Endothelial cell of umbilical vein (primary cell): ENCODE data around the gene CLEC20A. TPM values are rescaled to one million over a fixed set of nuclear protein-coding genes. Genes with fewer than 3 reads are reported as not detected.

Experiments used
- BruUV-seq: library from RNA; stranded (reverse); fragments of 400-500 nt; replicated peaks from 2 replicates; lab custom pipeline; 2021; lab: Mats Ljungman, UMichigan
- CTCF ChIA-PET: fragments of 300-600, 350-600 bp; sonication (Branson Sonifier 250); formaldehyde crosslinking; loops from one replicate; lab custom pipeline; 2021; ENCODE audit warnings: antibody characterized with exemption, inconsistent platforms; lab: Charles Lee
- POLR2A ChIA-PET: fragments of 300-600, 350-600 bp; sonication (Branson Sonifier 250); formaldehyde crosslinking; loops from one replicate; lab custom pipeline; 2021; ENCODE audit warnings: antibody characterized with exemption, inconsistent platforms; lab: Charles Lee
- DNase-seq: peaks from one replicate; pipeline ENCODE4 v3.0.0-alpha.2; 2011; ENCODE audit warnings: low read depth, low spot score
- FAIRE-seq: peaks from 2 replicates; lab custom pipeline; 2011; peaks lifted over from hg19 to GRCh38; lab: Jason Lieb, UNC
- H2AFZ ChIP-seq: 2 replicates; pipeline ENCODE4 v1.6.0; 2012; ENCODE audit warnings: low read depth, low read length, control low read depth, inconsistent platforms
- H3K27ac ChIP-seq: 2 replicates; pipeline ENCODE4 v1.5.1; 2011; ENCODE audit warnings: low read depth, mild to moderate bottlenecking, control low read depth, low read length, moderate library complexity; ENCODE audit not compliant: insufficient read depth
- H3K27me3 ChIP-seq, 2 experiments: 2 replicates each; pipeline versions ENCODE4 v1.6.0 to v1.6.1; 2011; ENCODE audit warnings: low read length in 2 of 2, mixed read lengths in 1 of 2; ENCODE audit not compliant: control insufficient read depth in 2 of 2, insufficient read depth in 2 of 2
- H3K36me3 ChIP-seq, 2 experiments: 2 replicates in 1 of 2; 3 replicates in 1 of 2; pipeline ENCODE4 v1.5.1; 2011; ENCODE audit warnings: low read length in 2 of 2, mild to moderate bottlenecking in 1 of 2, moderate library complexity in 1 of 2; ENCODE audit not compliant: control insufficient read depth in 2 of 2, insufficient read depth in 2 of 2; ENCODE audit errors: extremely low read depth in 1 of 2
- H3K4me1 ChIP-seq: 3 replicates; pipeline ENCODE4 v1.5.1; 2011; ENCODE audit warnings: mild to moderate bottlenecking, low read length; ENCODE audit not compliant: control insufficient read depth, insufficient read depth; ENCODE audit errors: extremely low read depth
- H3K4me2 ChIP-seq: 2 replicates; pipeline ENCODE4 v1.6.1; 2011; ENCODE audit warnings: low read length, control low read depth, mixed read lengths; ENCODE audit not compliant: insufficient read depth
- H3K4me3 ChIP-seq, 3 experiments: fragments of 200-600 bp in 1 of 3; sonication (generic), shearing (Covaris generic) in 1 of 3; replicated peaks in 1 of 3; 2 replicates each; pipeline ENCODE4 v1.5.1; 2011 to 2016; ENCODE audit warnings: control low read depth in 3 of 3, low read length in 3 of 3, mild to moderate bottlenecking in 2 of 3, inconsistent platforms in 1 of 3, low read depth in 1 of 3, moderate library complexity in 1 of 3; ENCODE audit not compliant: insufficient read depth in 1 of 3
- H3K79me2 ChIP-seq: 2 replicates; pipeline ENCODE4 v1.6.0; 2012; ENCODE audit warnings: low read length, inconsistent platforms; ENCODE audit not compliant: control insufficient read depth, insufficient read depth
- H3K9ac ChIP-seq: replicated peaks from 2 replicates; pipeline ENCODE3; 2011; ENCODE audit warnings: low read length, control low read depth; ENCODE audit not compliant: insufficient read depth; ENCODE audit errors: extremely low read depth
- H3K9me1 ChIP-seq: replicated peaks from 3 replicates; pipeline ENCODE4 v1.6.0; 2011; ENCODE audit warnings: mild to moderate bottlenecking, low read length; ENCODE audit not compliant: control insufficient read depth, insufficient read depth; ENCODE audit errors: extremely low read depth
- H3K9me3 ChIP-seq: replicated peaks from 2 replicates; pipeline ENCODE4 v1.5.1; 2012; ENCODE audit warnings: low read length, inconsistent platforms; ENCODE audit not compliant: control insufficient read depth, insufficient read depth
- H4K20me1 ChIP-seq: replicated peaks from 2 replicates; pipeline ENCODE3; 2011; ENCODE audit warnings: mild to moderate bottlenecking, low read length; ENCODE audit not compliant: control insufficient read depth, insufficient read depth; ENCODE audit errors: extremely low read depth
- EZH2 ChIP-seq: IDR thresholded peaks from 2 replicates; pipeline ENCODE4 v1.6.1; 2012; ENCODE audit warnings: borderline replicate concordance, low read depth, mild to moderate bottlenecking, moderate library complexity, low read length, inconsistent platforms; ENCODE audit not compliant: severe bottlenecking
- FOS ChIP-seq: IDR thresholded peaks from 2 replicates; pipeline ENCODE4 v1.6.1; 2011; ENCODE audit warnings: mild to moderate bottlenecking, low read length, moderate library complexity, borderline replicate concordance; ENCODE audit not compliant: insufficient read depth
- GATA2 ChIP-seq: IDR thresholded peaks from 2 replicates; pipeline ENCODE4 v1.7.0; 2011; ENCODE audit warnings: low read depth, mild to moderate bottlenecking, moderate library complexity, mixed read lengths, low read length; ENCODE audit not compliant: insufficient read length, insufficient read depth
- JUN ChIP-seq: IDR thresholded peaks from 2 replicates; pipeline ENCODE4 v1.6.1; 2011; ENCODE audit warnings: borderline replicate concordance, low read depth; ENCODE audit not compliant: insufficient read length, insufficient read depth
- MAX ChIP-seq: IDR thresholded peaks from 2 replicates; pipeline ENCODE4 v1.6.1; 2011; ENCODE audit not compliant: insufficient read depth, insufficient read length
- MYC ChIP-seq: IDR thresholded peaks from one replicate; pipeline ENCODE4 v1.6.1; 2011; ENCODE audit warnings: mild to moderate bottlenecking, low read depth, low read length
- POLR2A ChIP-seq: IDR thresholded peaks from 2 replicates; pipeline ENCODE4 v1.6.1; 2012; ENCODE audit warnings: low read depth, mild to moderate bottlenecking, control low read depth, low read length
- POLR2AphosphoS5 ChIP-seq: IDR thresholded peaks from 2 replicates; pipeline ENCODE4 v1.6.1; 2012; ENCODE audit warnings: low read depth, mild to moderate bottlenecking, control low read depth, low read length, moderate library complexity; ENCODE audit not compliant: insufficient read depth
- dilution Hi-C: fragments of 300-500 bp; cut with MboI; formaldehyde crosslinking; loops from one replicate; pipeline ENCODE4 v1.15.0; 2019; ENCODE audit warnings: low sequenced_read_pairs; ENCODE audit not compliant: extremely low pct_ligation_motif_present
- intact Hi-C: fragments of 100-400 bp; cut with micrococcal nuclease; formaldehyde crosslinking; loops from one replicate; pipeline ENCODE4 v1.10.0; 2022
- polyA plus RNA-seq, 4 experiments: library from polyadenylated mRNA; depleted of rRNA in 3 of 4; stranded (reverse) in 3 of 4; unstranded in 1 of 4; fragments of >200 nt; gene quantifications; 2 replicates each; pipeline versions ENCODE4 v1.2.1 to v1.2.3, GENCODE V29; 2011 to 2012; ENCODE audit warnings: missing spikeins in 1 of 4
- total RNA-seq: library from RNA; stranded (reverse); gene quantifications from 2 replicates; pipeline ENCODE4 v1.2.3, GENCODE V29; 2021
- TF ChIP-seq, protein P1 (sequence below), 2 donors: IDR thresholded peaks; 1 replicate in 1 of 2; 2 replicates in 1 of 2; pipeline ENCODE4 v1.5.1; 2011; ENCODE audit warnings: low read length in 2 of 2, mild to moderate bottlenecking in 2 of 2, moderate library complexity in 2 of 2, control low read depth in 1 of 2, inconsistent platforms in 1 of 2, low read depth in 1 of 2; ENCODE audit not compliant: insufficient read depth in 1 of 2; ENCODE audit errors: extremely low read depth in 1 of 2

The CLEC20A gene
- total and polyA plus RNA-seq, 2 donors (not counting 3 experiments of a cell fraction or from before 2014, with no cell fraction given): not detected

GRCh38 chr1:178540204-178540603, 43.4 kb upstream of the CLEC20A start:
- Histone ChIP-seq H3K9me3 (no peaks in the 10 kb centered on the region), H3K9ac (no peak overlapping the region), H3K9me1 (no peaks in the 10 kb centered on the region), H3K4me3 (no peak overlapping the region), H3K79me2 (no peaks in the 10 kb centered on the region), H3K4me2 (no peak overlapping the region), H3K27ac (no peak overlapping the region), H3K36me3 (no peaks in the 10 kb centered on the region), H3K4me1 (peaks cover 11% of the 10 kb centered on the region), H3K27me3 (no peaks in the 10 kb centered on the region), H4K20me1 (no peaks in the 10 kb centered on the region), H2AFZ (no peak overlapping the region)
- intact Hi-C loops: no loop called here
- FAIRE-seq (no peak), DNase-seq (no peak)
- BruUV-seq: no TSS peak
- ChIA-PET CTCF (interaction anchor here (1.4 to 14.6 kb wide), 7 partner anchors 8 to 463 kb away, joined by 4 to 349 read pairs (median 12); no protein-coding TSS in a partner anchor), POLR2A (no interaction called here)
- dilution Hi-C loops: no loop called here
- TF ChIP-seq MAX: no peak
- TF ChIP-seq JUN: no peak
- no peak for TF ChIP-seq GATA2
- no peak for TF ChIP-seq FOS
- no peak for TF ChIP-seq POLR2A
- no peak for TF ChIP-seq EZH2
- no peak for TF ChIP-seq MYC

GRCh38 chr1:178539291-178539690, 42.5 kb upstream of the CLEC20A start:
- no peak for FAIRE-seq
- ChIA-PET POLR2A (no interaction called here), CTCF (interaction anchor here (0.9 to 14.6 kb wide), 6 partner anchors 9 to 464 kb away, joined by 4 to 349 read pairs (median 10); no protein-coding TSS in a partner anchor)
- intact Hi-C loops: no loop called here
- dilution Hi-C loops: no loop called here
- H2AFZ ChIP-seq: no peak overlapping the region
- H3K4me2 ChIP-seq: no peak overlapping the region
- TF ChIP-seq MAX (no peak), JUN (no peak), POLR2A (no peak), MYC (no peak), POLR2AphosphoS5 (no peak), GATA2 (no peak), FOS (no peak), EZH2 (no peak)
- TF ChIP-seq, protein P1, sequence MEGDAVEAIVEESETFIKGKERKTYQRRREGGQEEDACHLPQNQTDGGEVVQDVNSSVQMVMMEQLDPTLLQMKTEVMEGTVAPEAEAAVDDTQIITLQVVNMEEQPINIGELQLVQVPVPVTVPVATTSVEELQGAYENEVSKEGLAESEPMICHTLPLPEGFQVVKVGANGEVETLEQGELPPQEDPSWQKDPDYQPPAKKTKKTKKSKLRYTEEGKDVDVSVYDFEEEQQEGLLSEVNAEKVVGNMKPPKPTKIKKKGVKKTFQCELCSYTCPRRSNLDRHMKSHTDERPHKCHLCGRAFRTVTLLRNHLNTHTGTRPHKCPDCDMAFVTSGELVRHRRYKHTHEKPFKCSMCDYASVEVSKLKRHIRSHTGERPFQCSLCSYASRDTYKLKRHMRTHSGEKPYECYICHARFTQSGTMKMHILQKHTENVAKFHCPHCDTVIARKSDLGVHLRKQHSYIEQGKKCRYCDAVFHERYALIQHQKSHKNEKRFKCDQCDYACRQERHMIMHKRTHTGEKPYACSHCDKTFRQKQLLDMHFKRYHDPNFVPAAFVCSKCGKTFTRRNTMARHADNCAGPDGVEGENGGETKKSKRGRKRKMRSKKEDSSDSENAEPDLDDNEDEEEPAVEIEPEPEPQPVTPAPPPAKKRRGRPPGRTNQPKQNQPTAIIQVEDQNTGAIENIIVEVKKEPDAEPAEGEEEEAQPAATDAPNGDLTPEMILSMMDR (IDR thresholded peaks at IDR 0.05; ENCODE audit: extremely low read depth in 1 of 2, insufficient read depth in 1 of 2, low read depth in 1 of 2, low read length in 2 of 2): no peak
- H3K4me3 ChIP-seq: no peak overlapping the region
- no peak overlapping the region for H3K9ac ChIP-seq
- no peak overlapping the region for H3K27ac ChIP-seq
- peaks cover 11% of the 10 kb centered on the region for H3K4me1 ChIP-seq
- no peaks in the 10 kb centered on the region for H3K36me3 ChIP-seq
- BruUV-seq: no TSS peak
- no peaks in the 10 kb centered on the region for H3K79me2 ChIP-seq
- no peaks in the 10 kb centered on the region for H3K27me3 ChIP-seq
- H3K9me1 ChIP-seq: no peaks in the 10 kb centered on the region
- H4K20me1 ChIP-seq: no peaks in the 10 kb centered on the region
- H3K9me3 ChIP-seq: no peaks in the 10 kb centered on the region
- DNase-seq: no peak
